Neural progenitor cell (in vitro differentiated cells): Measurements from ENCODE around the gene PLEKHB2. TPM values are rescaled to one million over a fixed set of nuclear protein-coding genes. Genes with fewer than 3 reads are reported as not detected.
"Not testable (repeated sequence)": the region's sequence is repeated elsewhere in the genome, so short reads cannot be mapped to it uniquely, and the experiment has no call there.

Experiments
- DNase-seq: peaks from one replicate; pipeline ENCODE4 v3.0.0-alpha.2; 2016; ENCODE audit warnings: low spot score
- H2AFZ ChIP-seq: fragments of 200-600 bp; sonication (generic); replicated peaks from 2 replicates; pipeline ENCODE4 v1.6.1; 2016; ENCODE audit warnings: antibody characterized with exemption
- H3F3A ChIP-seq: fragments of 200-600 bp; sonication (generic); 2 replicates; pipeline ENCODE4 v1.6.1; 2016; ENCODE audit warnings: antibody characterized with exemption, low read depth
- H3K27ac ChIP-seq: fragments of 200-600 bp; sonication (generic); 2 replicates; pipeline ENCODE4 v1.5.1; 2016; ENCODE audit warnings: mild to moderate bottlenecking
- H3K27me3 ChIP-seq: fragments of 200-600 bp; sonication (generic); 2 replicates; pipeline ENCODE4 v1.6.1; 2016; ENCODE audit warnings: mild to moderate bottlenecking, moderate library complexity
- H3K36me3 ChIP-seq: fragments of 200-600 bp; sonication (generic); 2 replicates; pipeline ENCODE4 v1.5.1; 2016
- H3K4me1 ChIP-seq: fragments of 200-600 bp; sonication (generic); 2 replicates; pipeline ENCODE4 v1.6.1; 2016; ENCODE audit warnings: mixed run types
- H3K4me2 ChIP-seq: fragments of 200-600 bp; sonication (generic); 2 replicates; pipeline ENCODE4 v1.6.1; 2016
- H3K4me3 ChIP-seq: fragments of 200-600 bp; sonication (generic); 2 replicates; pipeline ENCODE4 v1.5.1; 2016
- H3K79me2 ChIP-seq: fragments of 200-600 bp; sonication (generic); 2 replicates; pipeline ENCODE4 v1.6.1; 2016; ENCODE audit warnings: low read depth
- H3K9ac ChIP-seq: fragments of 200-600 bp; sonication (generic); 2 replicates; pipeline ENCODE4 v1.6.1; 2016
- H3K9me3 ChIP-seq: fragments of 200-600 bp; sonication (generic); 2 replicates; pipeline ENCODE4 v1.5.1; 2016; ENCODE audit warnings: low read depth
- H4K20me1 ChIP-seq: fragments of 200-600 bp; sonication (generic); 2 replicates; pipeline ENCODE4 v1.6.1; 2016; ENCODE audit warnings: low read depth
- H3K27ac Mint-ChIP-seq: 3 replicates; pipeline ENCODE4 v1.8.0; 2021; ENCODE audit warnings: mixed read lengths
- H3K27me3 Mint-ChIP-seq: 2 replicates; pipeline ENCODE4 v1.8.0; 2022; ENCODE audit warnings: low read depth, mild to moderate bottlenecking, inconsistent platforms, moderate library complexity, mixed read lengths; ENCODE audit not compliant: insufficient read depth
- H3K36me3 Mint-ChIP-seq: 3 replicates; pipeline ENCODE4 v1.8.0; 2021; ENCODE audit warnings: mixed read lengths
- H3K4me1 Mint-ChIP-seq: 3 replicates; pipeline ENCODE4 v1.8.0; 2021; ENCODE audit warnings: mixed read lengths
- H3K4me3 Mint-ChIP-seq: 3 replicates; pipeline ENCODE4 v1.8.0; 2021; ENCODE audit warnings: mild to moderate bottlenecking, moderate library complexity, mixed read lengths
- H3K9me3 Mint-ChIP-seq: 3 replicates; pipeline ENCODE4 v1.8.0; 2020; ENCODE audit warnings: mixed read lengths
- EZH2 ChIP-seq: fragments of 200-600 bp; sonication (generic); IDR thresholded peaks from 2 replicates; pipeline ENCODE4 v1.6.1; 2017; ENCODE audit warnings: antibody characterized with exemption, mild to moderate bottlenecking, moderate library complexity
- EZH2phosphoT487 ChIP-seq: fragments of 200-600 bp; sonication (generic); IDR thresholded peaks from 2 replicates; pipeline ENCODE4 v1.6.1; 2017; ENCODE audit warnings: antibody characterized with exemption
- total RNA-seq: library from RNA; depleted of rRNA; stranded (reverse); fragments of >200 nt; gene quantifications from 2 replicates; pipeline ENCODE4 v1.2.3, GENCODE V29; 2015; ENCODE audit warnings: low replicate concordance
- TF ChIP-seq, protein P1 (sequence below): fragments of 200-600 bp; sonication (generic); IDR thresholded peaks from 2 replicates; pipeline ENCODE4 v1.5.1; 2017; ENCODE audit warnings: antibody characterized with exemption, mild to moderate bottlenecking

Gene PLEKHB2
- total RNA-seq, 1 donor from 2014 or later: 57.4 TPM

DNA sequence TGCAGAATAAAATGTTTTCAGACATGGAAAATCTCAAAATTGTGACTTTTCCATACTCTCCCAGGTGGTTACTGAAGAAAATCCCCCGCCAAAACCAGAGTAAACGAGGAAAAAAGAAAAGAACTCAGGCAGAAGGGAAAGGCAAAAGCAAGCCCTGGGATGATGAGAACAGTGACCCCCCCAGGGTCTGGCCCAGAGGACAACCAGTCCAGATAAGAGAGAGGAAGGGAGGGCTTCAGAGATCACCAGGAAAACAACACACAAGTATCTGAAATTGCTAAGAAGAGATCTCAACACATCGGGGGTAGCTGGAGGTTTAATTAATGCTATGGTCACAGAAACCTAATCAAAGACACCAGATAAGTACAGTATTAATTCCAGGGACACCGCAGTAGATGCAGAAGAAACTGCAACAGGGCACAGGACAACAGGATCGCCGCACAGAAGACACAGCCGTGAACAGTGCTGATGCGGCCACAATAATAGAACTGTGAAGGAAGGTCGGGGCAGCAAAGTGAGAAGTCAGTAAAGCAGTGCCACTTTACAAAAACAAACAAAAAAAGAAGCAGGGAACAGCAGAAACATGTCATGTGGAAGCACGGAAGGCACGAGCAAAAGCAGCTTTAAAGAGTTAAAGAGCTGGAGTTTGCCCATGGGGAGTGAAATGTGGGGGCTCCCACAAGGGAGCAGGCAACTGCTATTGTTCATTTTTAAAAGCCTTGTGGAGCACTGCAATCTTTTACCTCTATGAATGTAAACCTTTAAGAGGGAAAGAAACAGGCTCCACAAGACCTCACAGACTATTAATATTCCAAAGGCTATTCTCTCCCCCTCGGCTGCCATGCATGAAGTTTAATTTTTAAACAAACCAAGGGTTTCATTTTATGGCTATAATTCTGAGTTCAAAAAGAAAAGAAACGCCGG lies 40.3 kb upstream of the PLEKHB2 start:
- H3K27ac ChIP-seq: no peak overlapping the region
- H3K36me3 ChIP-seq: no peaks in the 10 kb centered on the region
- Mint-ChIP-seq H3K4me1 (peaks cover 38% of the 10 kb centered on the region), H3K9me3 (no peaks in the 10 kb centered on the region), H3K4me3 (no peak overlapping the region), H3K27me3 (peaks cover 7% of the 10 kb centered on the region), H3K27ac (peak overlapping the region; percentile 58), H3K36me3 (peaks cover 46% of the 10 kb centered on the region)
- H3K9ac ChIP-seq: no peak overlapping the region
- no peaks in the 10 kb centered on the region for H3K9me3 ChIP-seq
- H3K27me3 ChIP-seq: no peaks in the 10 kb centered on the region
- H3K4me1 ChIP-seq: peaks cover 7% of the 10 kb centered on the region
- TF ChIP-seq EZH2phosphoT487 (no peak), EZH2 (no peak)
- TF ChIP-seq, protein P1, sequence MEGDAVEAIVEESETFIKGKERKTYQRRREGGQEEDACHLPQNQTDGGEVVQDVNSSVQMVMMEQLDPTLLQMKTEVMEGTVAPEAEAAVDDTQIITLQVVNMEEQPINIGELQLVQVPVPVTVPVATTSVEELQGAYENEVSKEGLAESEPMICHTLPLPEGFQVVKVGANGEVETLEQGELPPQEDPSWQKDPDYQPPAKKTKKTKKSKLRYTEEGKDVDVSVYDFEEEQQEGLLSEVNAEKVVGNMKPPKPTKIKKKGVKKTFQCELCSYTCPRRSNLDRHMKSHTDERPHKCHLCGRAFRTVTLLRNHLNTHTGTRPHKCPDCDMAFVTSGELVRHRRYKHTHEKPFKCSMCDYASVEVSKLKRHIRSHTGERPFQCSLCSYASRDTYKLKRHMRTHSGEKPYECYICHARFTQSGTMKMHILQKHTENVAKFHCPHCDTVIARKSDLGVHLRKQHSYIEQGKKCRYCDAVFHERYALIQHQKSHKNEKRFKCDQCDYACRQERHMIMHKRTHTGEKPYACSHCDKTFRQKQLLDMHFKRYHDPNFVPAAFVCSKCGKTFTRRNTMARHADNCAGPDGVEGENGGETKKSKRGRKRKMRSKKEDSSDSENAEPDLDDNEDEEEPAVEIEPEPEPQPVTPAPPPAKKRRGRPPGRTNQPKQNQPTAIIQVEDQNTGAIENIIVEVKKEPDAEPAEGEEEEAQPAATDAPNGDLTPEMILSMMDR: no peak
- no peak overlapping the region for H3K4me3 ChIP-seq
- H3F3A ChIP-seq: no peaks in the 10 kb centered on the region
- no peak overlapping the region for H3K4me2 ChIP-seq
- peaks cover 80% of the 10 kb centered on the region for H4K20me1 ChIP-seq
- peaks cover 100% of the 10 kb centered on the region for H3K79me2 ChIP-seq
- no peak overlapping the region for H2AFZ ChIP-seq
- no peak for DNase-seq

- no peak for DNase-seq
- TF ChIP-seq, protein P1: no peak
- TF ChIP-seq EZH2phosphoT487 (no peak), EZH2 (no peak)
- Histone ChIP-seq H3K9ac (no peak overlapping the region), H3K4me1 (peaks cover 7% of the 10 kb centered on the region), H3K36me3 (peaks cover 5% of the 10 kb centered on the region), H3F3A (no peaks in the 10 kb centered on the region), H3K4me2 (no peak overlapping the region), H3K9me3 (no peaks in the 10 kb centered on the region), H3K4me3 (no peak overlapping the region), H4K20me1 (peaks cover 76% of the 10 kb centered on the region), H3K27ac (no peak overlapping the region), H3K27me3 (no peaks in the 10 kb centered on the region), H3K79me2 (peaks cover 96% of the 10 kb centered on the region), H2AFZ (no peak overlapping the region)
- Mint-ChIP-seq H3K27ac (no peak overlapping the region), H3K4me1 (peaks cover 23% of the 10 kb centered on the region), H3K4me3 (no peak overlapping the region), H3K36me3 (peaks cover 51% of the 10 kb centered on the region), H3K27me3 (peaks cover 3% of the 10 kb centered on the region), H3K9me3 (no peaks in the 10 kb centered on the region)
These were observed 37.5 kb upstream of the PLEKHB2 start for GRCh38 chr2:131067465-131068125.

GRCh38 chr2:131068172-131068571 lies 37.0 kb upstream of the PLEKHB2 start:
- not testable (repeated sequence) for H2AFZ ChIP-seq, H3F3A ChIP-seq, H3K27me3 ChIP-seq, DNase-seq, H3K4me3 ChIP-seq, H3K9ac ChIP-seq, H3K36me3 ChIP-seq, H3K4me2 ChIP-seq, H3K4me1 ChIP-seq, H3K27ac Mint-ChIP-seq, H3K27me3 Mint-ChIP-seq, H3K4me3 Mint-ChIP-seq, H3K9me3 Mint-ChIP-seq, H3K27ac ChIP-seq, H3K9me3 ChIP-seq
- Mint-ChIP-seq H3K4me1 (peaks cover 23% of the 10 kb centered on the region), H3K36me3 (peaks cover 49% of the 10 kb centered on the region)
- Histone ChIP-seq H4K20me1 (peaks cover 76% of the 10 kb centered on the region), H3K79me2 (peaks cover 96% of the 10 kb centered on the region)

DNA sequence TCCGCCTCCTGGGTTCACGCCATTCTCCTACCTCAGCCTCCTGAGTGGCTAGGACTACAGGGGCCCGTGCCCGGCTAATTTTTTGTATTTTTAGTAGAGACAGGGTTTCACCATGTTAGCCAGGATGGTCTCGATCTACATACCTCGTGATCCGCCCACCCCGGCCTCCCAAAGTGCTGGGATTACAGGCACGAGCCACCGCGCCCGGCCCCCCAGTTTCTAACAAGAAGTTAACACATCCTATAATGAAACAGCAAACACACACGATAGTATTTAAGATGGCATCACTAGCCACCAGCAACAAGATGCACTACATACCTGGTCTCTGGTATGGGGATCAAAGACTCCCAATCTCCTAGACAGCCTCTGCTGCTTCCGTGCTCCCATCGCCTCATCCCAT lies 29.6 kb upstream of the PLEKHB2 start:
- H3K4me3 Mint-ChIP-seq, H3K4me1 Mint-ChIP-seq, H3K36me3 ChIP-seq: not testable (repeated sequence)

More for the DNA sequence above, 29.6 kb upstream of the PLEKHB2 start:
- DNase-seq, H3F3A ChIP-seq, H3K4me1 ChIP-seq, H3K27me3 ChIP-seq, H3K4me3 ChIP-seq, H3K9ac ChIP-seq, H3K9me3 ChIP-seq, H3K27me3 Mint-ChIP-seq, H3K9me3 Mint-ChIP-seq, H2AFZ ChIP-seq, H3K27ac Mint-ChIP-seq, H3K27ac ChIP-seq, H3K4me2 ChIP-seq: not testable (repeated sequence)
- peaks cover 72% of the 10 kb centered on the region for H4K20me1 ChIP-seq
- H3K79me2 ChIP-seq: peaks cover 94% of the 10 kb centered on the region
- H3K36me3 Mint-ChIP-seq: peaks cover 53% of the 10 kb centered on the region
